Astrocyte (in vitro differentiated cells and primary cell): ENCODE data around the gene PKMYT1.

Experiments used
- EZH2 ChIP-seq: IDR thresholded peaks from 2 replicates; pipeline ENCODE4 v1.6.1; 2012; ENCODE audit warnings: mild to moderate bottlenecking, low read length, inconsistent platforms; ENCODE audit not compliant: insufficient read depth
- TF ChIP-seq, protein P1 (sequence below): IDR thresholded peaks from 2 replicates; pipeline ENCODE4 v1.5.1; 2011; ENCODE audit warnings: low read depth, mild to moderate bottlenecking, inconsistent platforms, low read length, moderate library complexity; ENCODE audit not compliant: insufficient read depth

DNA sequence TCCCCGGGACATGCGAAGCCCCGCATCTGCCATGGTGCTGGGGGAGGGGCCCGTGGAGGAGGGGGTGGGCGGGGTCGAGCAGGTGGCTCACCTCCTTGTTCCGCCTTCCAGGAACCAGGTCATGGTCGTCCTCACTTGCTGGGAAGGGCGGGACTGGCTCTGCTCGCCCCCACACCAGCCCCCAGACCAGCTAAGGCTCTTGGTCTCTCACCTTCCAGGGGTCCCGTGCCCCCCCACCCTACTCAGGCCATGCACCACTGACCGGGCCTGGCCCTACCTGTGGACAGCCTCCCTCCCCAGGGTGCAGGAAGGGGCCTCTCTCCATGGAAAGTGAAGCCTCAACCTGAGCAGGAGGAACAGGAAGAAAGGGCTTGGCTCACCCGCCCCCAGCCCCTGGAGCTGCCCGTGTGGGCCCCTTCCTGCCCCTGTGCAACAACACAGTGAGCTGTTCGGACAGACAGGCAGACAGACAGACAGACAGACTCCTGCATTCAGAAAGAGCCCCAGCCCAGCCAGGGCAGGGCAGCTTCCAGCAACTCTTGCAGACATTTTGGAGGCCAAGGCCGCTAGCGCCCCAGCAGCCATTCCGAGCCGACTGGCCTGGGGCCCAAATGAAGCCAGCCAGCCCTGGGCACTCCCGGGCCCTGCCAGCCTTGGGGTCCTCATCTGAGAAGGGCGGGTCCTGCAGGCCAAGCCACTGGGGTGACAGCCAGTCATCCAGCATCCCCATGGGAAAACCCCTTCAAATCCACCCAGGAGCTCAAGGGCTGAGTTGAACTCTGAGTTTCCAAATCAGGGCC, 24.3 kb downstream of the PKMYT1 start:
- TF ChIP-seq, protein P1, sequence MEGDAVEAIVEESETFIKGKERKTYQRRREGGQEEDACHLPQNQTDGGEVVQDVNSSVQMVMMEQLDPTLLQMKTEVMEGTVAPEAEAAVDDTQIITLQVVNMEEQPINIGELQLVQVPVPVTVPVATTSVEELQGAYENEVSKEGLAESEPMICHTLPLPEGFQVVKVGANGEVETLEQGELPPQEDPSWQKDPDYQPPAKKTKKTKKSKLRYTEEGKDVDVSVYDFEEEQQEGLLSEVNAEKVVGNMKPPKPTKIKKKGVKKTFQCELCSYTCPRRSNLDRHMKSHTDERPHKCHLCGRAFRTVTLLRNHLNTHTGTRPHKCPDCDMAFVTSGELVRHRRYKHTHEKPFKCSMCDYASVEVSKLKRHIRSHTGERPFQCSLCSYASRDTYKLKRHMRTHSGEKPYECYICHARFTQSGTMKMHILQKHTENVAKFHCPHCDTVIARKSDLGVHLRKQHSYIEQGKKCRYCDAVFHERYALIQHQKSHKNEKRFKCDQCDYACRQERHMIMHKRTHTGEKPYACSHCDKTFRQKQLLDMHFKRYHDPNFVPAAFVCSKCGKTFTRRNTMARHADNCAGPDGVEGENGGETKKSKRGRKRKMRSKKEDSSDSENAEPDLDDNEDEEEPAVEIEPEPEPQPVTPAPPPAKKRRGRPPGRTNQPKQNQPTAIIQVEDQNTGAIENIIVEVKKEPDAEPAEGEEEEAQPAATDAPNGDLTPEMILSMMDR, result no peak
- TF ChIP-seq EZH2, result no peak
